IMR-90 (cell line): ENCODE results near the gene POLR1E. TPM values are rescaled to one million over a fixed set of nuclear protein-coding genes. Genes with fewer than 3 reads are reported as not detected.
"Not testable (repeated sequence)": the region's sequence is repeated elsewhere in the genome, so short reads cannot be mapped to it uniquely, and the experiment has no call there.

Experiments used
- ATAC-seq: fragments of 200-7000 bp; cut with Tn5 transposase; 2 replicates; pipeline ENCODE4 v1.9.1; 2020; ENCODE audit warnings: low read depth, mild to moderate bottlenecking, moderate library complexity
- BruUV-seq: library from RNA; stranded (reverse); fragments of 400-500 nt; replicated peaks from 2 replicates; lab custom pipeline; 2021; lab: Mats Ljungman, UMichigan
- CTCF ChIA-PET: fragments of 300-600 bp; formaldehyde crosslinking; extraction: SDS; loops from one replicate; lab custom pipeline; 2021; ENCODE audit warnings: antibody characterized with exemption; lab: Yijun Ruan, JAX
- POLR2A ChIA-PET: fragments of 300-600 bp; sonication (Branson Sonifier 250); formaldehyde crosslinking; loops from one replicate; lab custom pipeline; 2022; ENCODE audit warnings: antibody characterized with exemption; ENCODE audit not compliant: unreplicated experiment; lab: Charles Lee
- DNase-seq: peaks from one replicate; pipeline ENCODE4 v3.0.0; 2013
- H2AFZ ChIP-seq: replicated peaks from 2 replicates; pipeline ENCODE3; 2013; ENCODE audit warnings: low read length, mild to moderate bottlenecking; ENCODE audit not compliant: poor library complexity
- H2AK5ac ChIP-seq: 2 replicates; pipeline ENCODE4 v1.6.1; 2013; ENCODE audit warnings: low read depth, low read length, inconsistent platforms
- H2AK9ac ChIP-seq: replicated peaks from 2 replicates; pipeline ENCODE3; 2013; ENCODE audit warnings: mild to moderate bottlenecking, low read depth, low read length, moderate library complexity; ENCODE audit not compliant: poor library complexity
- H2BK120ac ChIP-seq: 2 replicates; pipeline ENCODE4 v1.6.1; 2013; ENCODE audit warnings: low read depth, low read length, inconsistent platforms
- H2BK15ac ChIP-seq: 3 replicates; pipeline ENCODE4 v1.6.1; 2013; ENCODE audit warnings: low read depth, low read length, inconsistent platforms
- H2BK20ac ChIP-seq: 2 replicates; pipeline ENCODE4 v1.6.1; 2013; ENCODE audit warnings: low read depth, mild to moderate bottlenecking, inconsistent platforms, low read length, moderate library complexity
- H2BK5ac ChIP-seq: 2 replicates; pipeline ENCODE4 v1.6.1; 2013; ENCODE audit warnings: mild to moderate bottlenecking, low read depth, low read length, inconsistent platforms; ENCODE audit not compliant: poor library complexity, severe bottlenecking
- H3K14ac ChIP-seq: replicated peaks from 2 replicates; pipeline ENCODE4 v1.6.1; 2013; ENCODE audit warnings: low read depth, low read length, inconsistent platforms
- H3K18ac ChIP-seq: 2 replicates; pipeline ENCODE4 v1.6.1; 2013; ENCODE audit warnings: low read depth, low read length, control low read depth
- H3K23ac ChIP-seq: 2 replicates; pipeline ENCODE4 v1.6.1; 2013; ENCODE audit warnings: low read depth, low read length, inconsistent platforms
- H3K27ac ChIP-seq: 2 replicates; pipeline ENCODE4 v1.5.1; 2013; ENCODE audit warnings: mild to moderate bottlenecking, control low read depth, low read length; ENCODE audit not compliant: insufficient read depth
- H3K27me3 ChIP-seq: 2 replicates; pipeline ENCODE4 v1.6.1; 2013; ENCODE audit warnings: low read length; ENCODE audit not compliant: control insufficient read depth, insufficient read depth
- H3K36me3 ChIP-seq: 2 replicates; pipeline ENCODE4 v1.6.1; 2013; ENCODE audit warnings: low read length, mixed read lengths; ENCODE audit not compliant: control insufficient read depth, insufficient read depth
- H3K4ac ChIP-seq: 2 replicates; pipeline ENCODE4 v1.6.1; 2013; ENCODE audit warnings: low read depth, low read length, inconsistent platforms
- H3K4me1 ChIP-seq: 2 replicates; pipeline ENCODE4 v1.6.1; 2013; ENCODE audit warnings: low read length, mixed read lengths; ENCODE audit not compliant: control insufficient read depth, insufficient read depth
- H3K4me2 ChIP-seq: 2 replicates; pipeline ENCODE4 v1.6.1; 2013; ENCODE audit warnings: low read depth, mild to moderate bottlenecking, control low read depth, low read length, moderate library complexity
- H3K4me3 ChIP-seq: 2 replicates; pipeline ENCODE4 v1.5.1; 2013; ENCODE audit warnings: low read depth, mild to moderate bottlenecking, control low read depth, low read length, moderate library complexity; ENCODE audit not compliant: insufficient read depth
- H3K56ac ChIP-seq: 2 replicates; pipeline ENCODE4 v1.6.1; 2013; ENCODE audit warnings: low read length, inconsistent platforms; ENCODE audit not compliant: insufficient read depth; ENCODE audit errors: extremely low read depth
- H3K79me1 ChIP-seq, 2 experiments: 2 replicates each; pipeline ENCODE4 v1.6.1; 2013; ENCODE audit warnings: low read length in 2 of 2, inconsistent platforms in 1 of 2, low read depth in 1 of 2
- H3K9ac ChIP-seq: 2 replicates; pipeline ENCODE4 v1.6.1; 2013; ENCODE audit warnings: low read depth, low read length, control low read depth
- H3K9me1 ChIP-seq: 2 replicates; pipeline ENCODE4 v1.6.1; 2013; ENCODE audit warnings: low read length, inconsistent platforms; ENCODE audit not compliant: insufficient read depth
- H3K9me3 ChIP-seq: 2 replicates; pipeline ENCODE4 v1.6.1; 2013; ENCODE audit warnings: low read length; ENCODE audit not compliant: control insufficient read depth, insufficient read depth
- H4K20me1 ChIP-seq: 2 replicates; pipeline ENCODE4 v1.6.1; 2013; ENCODE audit warnings: low read length, inconsistent platforms; ENCODE audit not compliant: insufficient read depth
- H4K5ac ChIP-seq: 2 replicates; pipeline ENCODE4 v1.6.1; 2013; ENCODE audit warnings: mild to moderate bottlenecking, low read depth, low read length, control low read depth
- H4K8ac ChIP-seq, 2 experiments: 2 replicates each; pipeline ENCODE4 v1.6.1; 2013; ENCODE audit warnings: low read depth in 2 of 2, low read length in 2 of 2, control low read depth in 1 of 2, inconsistent platforms in 1 of 2
- H4K91ac ChIP-seq: 2 replicates; pipeline ENCODE4 v1.6.1; 2013; ENCODE audit warnings: low read depth, low read length, inconsistent platforms; ENCODE audit not compliant: insufficient read depth
- WGBS, 2 experiments: methylation state at CpG; one replicate each; pipeline versions ENCODE4 v1.1.5 to v1.1.7; 2013; ENCODE audit warnings: missing lambda C conversion rate in 2 of 2; ENCODE audit not compliant: insufficient read length in 1 of 2; ENCODE audit errors: extremely low coverage in 2 of 2; 5-methylcytosine and 5-hydroxymethylcytosine counted together
- dilution Hi-C: fragments of 300-500 bp; cut with HindIII; formaldehyde crosslinking; loops from one replicate; pipeline ENCODE4 v1.14.3; 2018; ENCODE audit warnings: low sequenced_read_pairs; ENCODE audit not compliant: unreplicated experiment
- in situ Hi-C: fragments of 300-500 bp; cut with MboI; formaldehyde crosslinking; loops from 3 replicates; pipeline ENCODE4 v1.14.3; 2019; ENCODE audit warnings: low sequenced_read_pairs, inconsistent platforms, mixed read lengths
- intact Hi-C: fragments of 100-400 bp; cut with micrococcal nuclease; formaldehyde crosslinking; loops from 2 replicates; pipeline ENCODE4 v1.10.0; 2022
- polyA plus RNA-seq, 3 experiments: library from polyadenylated mRNA; depleted of rRNA; stranded (reverse); fragments of >200 nt; gene quantifications; 2 replicates each; pipeline ENCODE4 v1.2.3, GENCODE V29; 2012; ENCODE audit warnings: low replicate concordance in 1 of 3
- total RNA-seq: library from RNA; depleted of rRNA; stranded (reverse); fragments of >200 nt; gene quantifications from 2 replicates; pipeline ENCODE4 v1.2.3, GENCODE V29; 2012

The POLR1E gene
- total and polyA plus RNA-seq, 2 of the 4 experiments (the other 2 are of a cell fraction), result 48.0 to 71.9 TPM

DNA sequence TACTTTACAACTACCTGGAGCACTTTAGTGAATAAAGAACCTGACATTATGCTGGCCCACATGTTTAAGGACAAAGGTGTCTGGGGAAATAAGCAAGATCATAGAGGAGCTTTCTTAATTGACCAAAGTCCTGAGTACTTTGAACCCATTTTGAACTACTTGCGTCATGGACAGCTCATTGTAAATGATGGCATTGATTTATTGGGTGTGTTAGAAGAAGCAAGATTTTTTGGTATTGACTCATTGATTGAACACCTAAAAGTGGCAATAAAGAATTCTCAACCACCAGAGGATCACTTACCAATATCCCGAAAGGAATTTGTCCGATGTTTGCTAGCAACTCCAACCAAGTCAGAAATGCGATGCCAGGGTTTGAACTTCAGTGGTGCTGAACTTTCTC is 8.3 kb upstream of the POLR1E start:
- H3K4ac ChIP-seq, H2BK5ac ChIP-seq, POLR2A ChIA-PET, H2BK120ac ChIP-seq, H4K5ac ChIP-seq, H2AK9ac ChIP-seq, H3K9me3 ChIP-seq, H3K18ac ChIP-seq, H3K56ac ChIP-seq, BruUV-seq, CTCF ChIA-PET, H3K9me1 ChIP-seq, H3K79me1 ChIP-seq, H2BK15ac ChIP-seq, H3K23ac ChIP-seq, H3K4me1 ChIP-seq, H3K14ac ChIP-seq, ATAC-seq, H2BK20ac ChIP-seq, H2AK5ac ChIP-seq, H3K36me3 ChIP-seq, DNase-seq, H4K91ac ChIP-seq, H2AFZ ChIP-seq, dilution Hi-C loops, H4K8ac ChIP-seq, intact Hi-C loops, H3K9ac ChIP-seq, H4K20me1 ChIP-seq, H3K27ac ChIP-seq, H3K27me3 ChIP-seq, H3K4me3 ChIP-seq, H3K4me2 ChIP-seq: not testable (repeated sequence)
- in situ Hi-C loops, result loop anchor here (25.0 kb wide), 2 partner anchors 585 to 885 kb away; partner anchors contain the start of gene SHB
- WGBS, 2 experiments, result 70% methylated on average over 2 of the region's 4 CpGs; no CpG with 5 or more reads in 1 of the 2 experiments
